Prostate gland (tissue), 2 donors: ENCODE results near the gene SIRT7.

Source experiments
- POLR2AphosphoS5 ChIP-seq: sonication (generic); formaldehyde crosslinking; IDR thresholded peaks from one replicate; pipeline ENCODE4 v1.6.1; 2017; ENCODE audit warnings: antibody characterized with exemption
- TF ChIP-seq, protein P1 (sequence below), 4 experiments: fragments of 200-600 bp in 2 of 4; fragments of 450-650 bp in 2 of 4; sonication (generic) in 2 of 4; IDR thresholded peaks; 1 replicate in 3 of 4; 2 replicates in 1 of 4; pipeline ENCODE4 v1.5.1; 2016 to 2019; ENCODE audit warnings: antibody characterized with exemption in 4 of 4, mild to moderate bottlenecking in 2 of 4, moderate library complexity in 2 of 4

GRCh38 chr17:81906476-81907218 is 11.3 kb downstream of the SIRT7 start:
- TF ChIP-seq, protein P1, sequence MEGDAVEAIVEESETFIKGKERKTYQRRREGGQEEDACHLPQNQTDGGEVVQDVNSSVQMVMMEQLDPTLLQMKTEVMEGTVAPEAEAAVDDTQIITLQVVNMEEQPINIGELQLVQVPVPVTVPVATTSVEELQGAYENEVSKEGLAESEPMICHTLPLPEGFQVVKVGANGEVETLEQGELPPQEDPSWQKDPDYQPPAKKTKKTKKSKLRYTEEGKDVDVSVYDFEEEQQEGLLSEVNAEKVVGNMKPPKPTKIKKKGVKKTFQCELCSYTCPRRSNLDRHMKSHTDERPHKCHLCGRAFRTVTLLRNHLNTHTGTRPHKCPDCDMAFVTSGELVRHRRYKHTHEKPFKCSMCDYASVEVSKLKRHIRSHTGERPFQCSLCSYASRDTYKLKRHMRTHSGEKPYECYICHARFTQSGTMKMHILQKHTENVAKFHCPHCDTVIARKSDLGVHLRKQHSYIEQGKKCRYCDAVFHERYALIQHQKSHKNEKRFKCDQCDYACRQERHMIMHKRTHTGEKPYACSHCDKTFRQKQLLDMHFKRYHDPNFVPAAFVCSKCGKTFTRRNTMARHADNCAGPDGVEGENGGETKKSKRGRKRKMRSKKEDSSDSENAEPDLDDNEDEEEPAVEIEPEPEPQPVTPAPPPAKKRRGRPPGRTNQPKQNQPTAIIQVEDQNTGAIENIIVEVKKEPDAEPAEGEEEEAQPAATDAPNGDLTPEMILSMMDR (IDR thresholded peaks at IDR 0.05): no peak
- TF ChIP-seq POLR2AphosphoS5: no peak
